Testis (tissue), 2 donors: ENCODE measurements around the gene PLCH2.

Experiments
- CTCF ChIP-seq, 3 experiments: fragments of 450-650 bp in 2 of 3; fragments of 200-600 bp in 1 of 3; sonication (generic) in 1 of 3; IDR thresholded peaks; one replicate each; pipeline ENCODE4 v1.5.1; 2016 to 2019; ENCODE audit warnings: antibody characterized with exemption in 3 of 3, mild to moderate bottlenecking in 2 of 3, moderate library complexity in 1 of 3
- POLR2A ChIP-seq: fragments of 450-650 bp; IDR thresholded peaks from one replicate; pipeline ENCODE4 v1.6.1; 2017; ENCODE audit warnings: antibody characterized with exemption, mild to moderate bottlenecking, moderate library complexity

GRCh38 chr1:2481885-2482284 is 5.8 kb downstream of the PLCH2 start:
- no peak for TF ChIP-seq CTCF (IDR thresholded peaks at IDR 0.05)
- no peak for TF ChIP-seq POLR2A
